NK-92 (cell line): ENCODE results near the gene IL13.

Source experiments
- DNase-seq: peaks from one replicate; lab custom pipeline; 2025; ENCODE audit not compliant: unreplicated experiment; lab: John Stamatoyannopoulos, UW

Gene IL13

GRCh38 chr5:132669966-132670882 is 12.3 kb downstream of the IL13 start:
- DNase-seq, result no peak

DNA sequence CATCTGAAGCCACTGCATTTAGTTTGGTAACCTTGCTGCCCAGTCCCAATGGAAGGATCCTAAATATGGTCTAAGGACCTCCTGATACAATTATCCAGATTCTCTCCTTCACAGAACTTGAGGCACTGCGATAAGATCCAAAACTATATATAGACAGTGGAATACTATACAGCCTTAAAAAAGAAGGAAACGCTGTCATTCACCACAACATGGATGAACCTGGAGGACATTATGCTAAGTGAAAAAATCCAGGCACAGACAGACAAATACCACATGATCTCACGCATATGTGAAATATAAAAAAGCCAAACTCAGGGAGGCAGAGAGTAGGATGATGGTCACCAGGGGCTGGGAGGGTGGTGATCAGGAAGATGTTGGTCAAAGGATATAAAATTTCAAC is 13.0 kb downstream of the IL13 start:
- no peak for DNase-seq

- no peak for DNase-seq
These were observed 15.5 kb downstream of the IL13 start for GRCh38 chr5:132673488-132673887.

GRCh38 chr5:132673939-132674630 is 16.1 kb downstream of the IL13 start, which contains the start of gene IL4:
IL4 (plus strand) TSS chr5:132673989; CDS start chr5:132674051, 62 bp downstream.
- DNase-seq, result no peak

DNA sequence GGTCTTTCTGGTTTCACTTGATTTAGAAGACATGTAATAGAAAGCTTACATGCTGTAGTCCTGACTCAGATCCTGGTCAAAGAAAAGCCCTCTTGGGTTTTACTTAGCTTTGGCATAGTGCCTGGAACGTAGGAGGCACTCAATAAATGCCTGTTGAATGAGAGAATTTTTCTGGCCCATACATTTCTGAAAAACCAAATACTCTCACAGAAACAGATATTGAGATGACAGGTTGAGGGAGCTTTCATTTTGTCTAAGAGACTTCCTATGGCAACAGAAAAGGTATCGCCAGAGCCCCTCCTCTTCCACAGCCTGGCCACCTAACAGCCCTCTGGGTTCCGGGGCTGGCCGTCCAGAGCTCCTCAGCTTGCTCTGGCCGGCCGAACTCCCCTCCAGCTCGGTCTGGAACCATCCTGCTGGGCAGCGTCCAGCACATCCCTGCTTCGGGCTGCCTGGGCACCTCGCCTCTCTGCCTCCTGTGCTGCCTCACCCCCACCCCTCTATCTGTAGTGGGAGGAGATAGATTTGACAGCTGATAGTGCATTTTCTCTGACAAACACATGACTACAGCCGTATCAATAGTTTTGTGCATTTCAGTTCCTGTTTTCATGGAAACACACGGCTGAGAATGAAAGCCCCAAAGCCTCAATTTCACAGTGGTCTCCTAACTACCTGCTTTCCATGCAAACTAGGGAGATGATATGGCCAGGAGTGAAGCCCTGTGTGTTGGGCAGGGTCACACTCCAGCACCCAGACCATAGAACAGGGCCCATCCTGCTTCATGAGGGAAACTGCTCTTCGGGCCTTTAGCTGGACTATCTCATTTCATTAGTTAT is 16.9 kb downstream of the IL13 start:
- no peak for DNase-seq

- DNase-seq, result no peak
These were observed 18.1 kb downstream of the IL13 start for GRCh38 chr5:132675936-132676689.

- DNase-seq, result no peak
These were observed 19.2 kb downstream of the IL13 start for GRCh38 chr5:132677191-132677590.

DNA sequence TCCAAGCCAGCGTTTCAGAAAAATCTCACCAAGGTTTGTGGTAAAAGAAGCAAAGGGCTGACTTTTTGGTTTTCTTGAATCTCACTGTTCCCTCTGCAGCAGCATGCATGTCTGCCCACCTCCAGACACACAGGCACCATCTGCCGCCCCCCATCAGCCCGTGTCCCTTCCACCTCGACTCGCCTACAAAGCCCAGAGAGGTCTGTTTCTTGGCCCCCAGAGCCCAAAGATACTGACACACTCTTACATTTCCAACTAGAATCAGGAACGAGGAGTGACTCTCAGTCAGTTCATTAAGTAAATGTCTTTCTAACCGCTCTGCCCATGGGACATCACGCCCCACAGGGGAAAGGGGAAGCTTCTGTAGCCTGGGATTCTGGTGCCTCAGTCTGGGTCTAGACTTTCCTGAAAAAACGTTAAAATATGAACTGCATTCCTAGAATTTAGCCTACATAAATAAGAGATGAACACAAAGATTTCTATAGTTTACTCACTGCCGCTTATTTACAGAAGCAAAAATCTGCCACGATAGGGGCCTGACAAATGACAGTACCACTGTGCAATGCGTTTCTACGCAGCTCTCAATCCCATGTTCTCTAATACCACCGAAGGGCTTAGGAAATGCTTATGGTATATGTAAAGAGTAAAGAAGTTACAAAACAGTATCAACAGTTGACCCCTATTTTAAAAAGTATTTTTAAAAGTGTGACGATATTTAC is 19.9 kb downstream of the IL13 start:
- no peak for DNase-seq

DNA sequence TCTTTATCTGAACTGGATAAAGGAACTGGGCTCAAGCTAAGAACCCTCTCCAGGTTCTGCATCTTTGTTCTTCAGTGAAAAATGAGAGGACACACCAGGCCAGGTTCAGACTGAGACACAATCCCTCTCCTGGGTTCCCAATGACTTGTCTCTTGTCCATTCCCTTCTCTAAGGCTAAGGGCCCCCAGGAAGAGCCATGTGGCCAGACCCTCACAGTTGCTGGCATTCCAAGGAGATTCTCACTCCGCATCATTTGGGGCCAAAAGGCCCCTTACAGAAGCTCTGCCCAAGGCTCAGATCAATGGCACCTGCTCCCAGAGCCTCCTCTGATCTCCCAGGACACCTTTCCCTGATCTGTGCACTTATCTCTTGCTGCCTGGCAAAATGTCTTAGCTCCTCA is 20.8 kb downstream of the IL13 start:
- no peak for DNase-seq

DNA sequence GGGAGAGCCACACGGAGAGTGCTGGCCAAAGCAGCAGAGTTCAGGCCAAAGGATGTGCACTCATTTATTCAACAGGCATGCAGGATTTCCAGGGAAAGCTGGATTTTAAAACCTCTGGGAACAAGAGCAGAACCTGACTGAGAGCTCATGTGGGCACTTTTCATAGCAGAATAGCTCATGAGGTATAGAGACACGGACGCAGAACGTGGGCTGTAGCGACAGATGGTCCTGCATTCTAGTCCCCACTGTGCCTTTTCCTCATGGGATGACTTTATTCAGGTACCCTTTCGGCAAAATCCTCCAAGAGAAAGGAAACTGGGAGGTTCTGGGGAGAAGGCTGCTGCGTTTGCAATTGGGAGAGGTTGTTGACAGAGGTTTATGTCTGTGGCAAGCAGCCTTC is 21.2 kb downstream of the IL13 start:
- DNase-seq, result no peak

GRCh38 chr5:132679717-132680380 is 21.9 kb downstream of the IL13 start:
- no peak for DNase-seq

DNA sequence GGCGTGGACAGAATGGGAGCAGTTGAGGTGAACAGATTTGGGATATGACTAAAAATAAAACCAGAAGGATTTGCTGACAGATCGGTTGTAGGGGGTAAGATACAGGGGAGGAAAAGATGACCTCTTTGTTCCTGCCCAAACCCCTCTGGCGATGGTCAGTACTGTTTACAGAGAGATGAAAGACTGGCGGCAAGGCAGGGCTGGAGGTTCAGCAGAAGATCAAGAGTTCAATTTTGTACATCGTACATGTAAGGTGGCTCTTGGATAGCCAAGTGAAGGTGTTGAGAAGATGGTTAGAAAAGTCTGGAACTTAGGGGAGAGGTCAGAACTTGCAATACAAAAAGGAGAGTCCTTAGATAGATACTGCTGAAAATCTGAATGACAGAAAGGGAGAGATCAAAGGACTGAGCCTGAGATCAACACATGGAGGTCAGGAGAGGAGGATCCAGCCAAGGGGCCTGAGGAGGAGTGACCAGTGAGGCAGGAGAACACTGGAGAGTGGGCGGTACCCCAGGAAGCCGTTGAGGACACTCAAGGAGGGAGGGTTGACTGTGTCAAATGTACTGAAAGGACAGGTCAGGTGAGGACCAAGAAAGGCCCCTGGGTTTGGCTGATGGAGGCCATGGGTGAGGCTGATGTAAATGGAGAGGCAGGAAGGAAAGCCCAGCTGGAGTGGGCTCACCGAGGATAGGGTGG is 23.0 kb downstream of the IL13 start:
- DNase-seq, result no peak

- no peak for DNase-seq
These were observed 23.5 kb downstream of the IL13 start for GRCh38 chr5:132681476-132681831.

DNA sequence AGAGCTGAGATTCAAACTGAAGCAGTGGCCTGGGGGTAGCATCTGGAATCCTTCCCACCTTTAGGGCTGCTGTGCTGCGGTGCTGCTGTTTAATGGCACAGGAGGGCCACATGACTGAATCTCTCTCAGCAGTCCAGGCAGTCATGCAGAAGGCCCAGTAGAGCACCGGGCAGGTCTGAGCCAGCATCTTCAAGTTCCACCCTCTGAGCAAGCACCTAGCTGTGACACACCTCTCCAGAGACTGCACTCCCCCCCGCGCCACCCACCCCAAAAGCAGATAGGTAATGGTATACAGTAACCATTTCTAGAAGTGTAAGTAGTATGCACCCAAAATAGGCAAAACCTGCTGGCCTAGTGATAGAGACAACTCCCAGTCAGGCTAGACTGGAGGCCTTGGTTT is 24.0 kb downstream of the IL13 start:
- DNase-seq, result no peak

GRCh38 chr5:132684491-132684890 is 26.5 kb downstream of the IL13 start:
- no peak for DNase-seq

DNA sequence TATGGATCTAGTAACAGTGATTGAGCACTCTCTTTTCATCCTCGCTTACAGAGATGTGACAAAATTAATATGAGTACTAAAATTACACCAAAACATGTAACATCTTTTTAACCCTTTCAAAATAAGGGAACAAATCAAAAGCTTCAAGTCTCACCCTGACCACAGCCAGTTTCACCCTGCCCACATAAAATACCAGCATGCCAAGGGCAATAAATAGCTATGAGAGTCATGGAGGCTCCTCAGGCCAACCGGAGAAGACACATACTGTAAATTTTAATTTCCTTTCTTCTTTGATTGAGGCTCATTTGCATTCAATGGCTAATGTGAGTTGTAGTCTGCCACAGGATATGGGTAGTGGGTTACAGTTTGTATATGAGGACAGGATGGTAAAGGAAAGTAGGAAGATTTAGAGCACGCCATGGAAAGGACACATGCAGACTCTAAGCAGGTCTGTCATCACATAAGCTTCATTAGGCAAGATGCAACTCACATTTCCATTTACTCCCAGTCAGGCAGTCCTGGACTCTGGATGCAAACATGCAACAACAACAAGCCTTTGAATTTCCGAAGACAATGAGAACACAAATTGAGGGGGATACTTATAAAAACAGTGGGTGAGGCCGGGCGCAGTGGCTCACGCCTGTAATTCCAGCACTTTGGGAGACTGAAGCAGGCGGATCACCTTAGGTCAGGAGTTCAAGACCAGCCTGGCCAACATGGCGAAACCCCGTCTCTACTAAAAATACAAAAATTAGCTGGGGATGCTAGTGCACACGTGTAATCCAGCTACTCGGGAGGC is 27.1 kb downstream of the IL13 start:
- DNase-seq, result no peak

DNA sequence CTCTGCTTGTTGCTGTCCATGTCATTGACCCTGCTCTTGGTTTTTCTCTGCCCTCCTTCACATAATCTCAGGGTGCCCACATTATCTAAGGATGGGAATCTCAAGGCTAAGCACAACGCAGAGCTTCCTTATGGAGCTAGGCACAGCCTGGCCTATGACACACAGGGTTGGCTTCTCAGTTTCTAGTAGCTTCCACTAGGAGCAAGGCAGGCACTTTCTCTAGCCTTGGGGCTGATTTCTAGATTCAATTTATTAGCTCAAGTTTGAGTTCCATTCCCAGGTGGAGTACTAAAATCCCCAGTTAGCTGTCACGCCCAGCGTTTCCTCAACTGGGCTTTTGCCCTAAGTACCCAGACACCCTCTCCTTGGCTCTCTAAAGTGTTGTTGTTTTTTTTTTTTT is 28.2 kb downstream of the IL13 start:
- no peak for DNase-seq

GRCh38 chr5:132687995-132688394 is 30.0 kb downstream of the IL13 start:
- no peak for DNase-seq
